Measurements from ENCODE around the gene EFR3B.

- TF ChIP-seq MAX (IDR thresholded peaks at IDR 0.05; ENCODE audit: low read depth, low read length) = no peak
- TF ChIP-seq CTCF (IDR thresholded peaks at IDR 0.05; ENCODE audit: low read depth, low read length) = no peak
- TF ChIP-seq POLR2A (IDR thresholded peaks at IDR 0.05; ENCODE audit: extremely low read depth, insufficient read length) = no peak
These were observed at the start of gene EFR3B for GRCh38 chr2:25041928-25042320.

Data from NB4 (cell line).